ENCODE results near the gene CALR. TPM values are rescaled to one million over a fixed set of nuclear protein-coding genes. Genes with fewer than 3 reads are reported as not detected.

CALR gene
- total and polyA plus RNA-seq, 9 of the 15 experiments (the other 6 are each of a cell fraction or from before 2014, with no cell fraction given), result 126 to 811 (median 642) TPM

DNA sequence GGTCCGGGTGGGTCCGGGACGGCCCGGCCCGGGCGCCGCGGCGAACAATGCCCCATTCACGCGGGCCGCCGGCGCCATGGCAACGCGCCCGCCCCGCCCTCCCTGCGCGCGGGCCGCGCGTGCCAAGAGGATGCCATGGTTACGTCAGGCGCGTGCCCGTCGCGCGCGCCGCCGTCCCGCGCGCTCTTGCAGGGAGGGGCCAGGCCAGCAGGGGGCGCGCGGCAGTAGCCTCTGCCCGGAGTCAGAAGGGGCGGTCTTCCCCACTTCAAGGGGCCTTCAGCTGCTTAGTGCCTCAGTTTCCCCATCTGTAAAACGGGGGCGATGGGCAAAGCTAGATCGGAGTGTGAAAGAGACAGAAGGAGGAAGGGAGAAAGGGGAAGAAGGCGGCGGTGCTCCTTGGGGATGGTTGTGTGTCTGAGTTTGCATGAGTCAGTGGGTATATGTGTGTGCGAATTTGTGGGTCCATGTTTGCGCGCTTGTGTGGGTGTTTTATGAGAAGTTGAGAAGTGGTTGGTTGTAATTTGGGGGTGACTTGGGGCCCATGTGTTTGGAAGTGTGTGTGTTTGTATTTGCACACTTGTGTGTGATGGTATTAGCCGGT is 45.2 kb downstream of the CALR start:
- Histone ChIP-seq H3K27ac (ENCODE audit: extremely low read depth, low read depth, low read length) (no peak overlapping the region), H3K9ac (ENCODE audit: insufficient read depth in 1 of 2, low read depth in 2 of 2, low read length in 2 of 2) (no peak overlapping the region), H3K4me3 (peak overlapping the region; percentile 42), H3K9me3 (replicated peaks; ENCODE audit: control insufficient read depth, insufficient read depth, low read depth, low read length) (no peaks in the 10 kb centered on the region), H3K36me3 (ENCODE audit: control insufficient read depth, insufficient read depth, low read length) (no peaks in the 10 kb centered on the region), H3K4me2 (ENCODE audit: insufficient read depth, low read length) (peak overlapping the region; percentile 57; the same call in 1 of the 2 replicates), H3K4me1 (replicated peaks in 1 of 2; ENCODE audit: control insufficient read depth in 2 of 2, insufficient read depth in 2 of 2, low read length in 2 of 2) (peaks cover 21 to 47% of the 10 kb centered on the region in 2 experiments; a peak in 4 of 5 replicates), H3K79me2 (ENCODE audit: control insufficient read depth, insufficient read depth, low read length) (no peaks in the 10 kb centered on the region), H2AFZ (ENCODE audit: low read depth, low read length) (peak overlapping the region; percentile 73), H3K9me1 (ENCODE audit: control insufficient read depth, insufficient read depth, low read length) (no peaks in the 10 kb centered on the region), H3K27me3 (ENCODE audit: control insufficient read depth in 2 of 2, insufficient read depth in 2 of 2, low read length in 2 of 2) (no peaks in the 10 kb centered on the region), H4K20me1 (replicated peaks; ENCODE audit: control insufficient read depth, insufficient read depth, low read length) (no peaks in the 10 kb centered on the region)
- ATAC-seq, result peak; percentile 68
- ChIA-PET CTCF (ENCODE audit: low intra/inter-chr PET ratio) (interaction anchor here (0.6 to 2.2 kb wide), 7 partner anchors 51 to 980 kb away, joined by 3 to 10 read pairs (median 4); no protein-coding TSS in a partner anchor), POLR2A (interaction anchor here (1.1 kb wide), 1 partner anchor 116 kb away, joined by 4 read pairs; no protein-coding TSS in a partner anchor)
- no TSS peak for BruUV-seq (replicated peaks)
- intact Hi-C loops (cut with micrococcal nuclease), result loop anchor here (1.0 kb wide), 2 partner anchors 51 to 78 kb away; no protein-coding TSS in a partner anchor
- in situ Hi-C loops (cut with MboI), result no loop called here
- WGBS (ENCODE audit: insufficient coverage, low coverage, missing lambda C conversion rate), result 30% methylated on average over 12 of the region's 51 CpGs
- DNase-seq (ENCODE audit: extremely low read depth in 1 of 4, low spot score in 3 of 4), result peak; percentile 79 to 93 (median 88)
- FAIRE-seq, result peak; percentile 15
- TF ChIP-seq NR4A1 (CRISPR knock-in tag; IDR thresholded peaks at IDR 0.05), result no peak
- peak; percentile 64; the same call in 1 of the 2 replicates for TF ChIP-seq NR4A1 (tag; IDR thresholded peaks at IDR 0.05)
- TF ChIP-seq, protein P1, sequence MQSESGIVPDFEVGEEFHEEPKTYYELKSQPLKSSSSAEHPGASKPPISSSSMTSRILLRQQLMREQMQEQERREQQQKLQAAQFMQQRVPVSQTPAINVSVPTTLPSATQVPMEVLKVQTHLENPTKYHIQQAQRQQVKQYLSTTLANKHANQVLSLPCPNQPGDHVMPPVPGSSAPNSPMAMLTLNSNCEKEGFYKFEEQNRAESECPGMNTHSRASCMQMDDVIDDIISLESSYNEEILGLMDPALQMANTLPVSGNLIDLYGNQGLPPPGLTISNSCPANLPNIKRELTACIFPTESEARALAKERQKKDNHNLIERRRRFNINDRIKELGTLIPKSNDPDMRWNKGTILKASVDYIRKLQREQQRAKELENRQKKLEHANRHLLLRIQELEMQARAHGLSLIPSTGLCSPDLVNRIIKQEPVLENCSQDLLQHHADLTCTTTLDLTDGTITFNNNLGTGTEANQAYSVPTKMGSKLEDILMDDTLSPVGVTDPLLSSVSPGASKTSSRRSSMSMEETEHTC (IDR thresholded peaks at IDR 0.05), result no peak
- peak; percentile 51; the same call in 1 of the 2 replicates for TF ChIP-seq FOSL1 (tag; conservative IDR thresholded peaks at IDR 0.05)
- no peak; a peak in 1 of 4 replicates for TF ChIP-seq HDAC1 (IDR thresholded peaks at IDR 0.05)
- no peak for TF ChIP-seq NFYB (IDR thresholded peaks at IDR 0.05; ENCODE audit: extremely low read depth, insufficient read length)
- TF ChIP-seq POLR2B (IDR thresholded peaks at IDR 0.05; ENCODE audit: low read depth, partially characterized antibody), result no peak
- TF ChIP-seq, protein P2, sequence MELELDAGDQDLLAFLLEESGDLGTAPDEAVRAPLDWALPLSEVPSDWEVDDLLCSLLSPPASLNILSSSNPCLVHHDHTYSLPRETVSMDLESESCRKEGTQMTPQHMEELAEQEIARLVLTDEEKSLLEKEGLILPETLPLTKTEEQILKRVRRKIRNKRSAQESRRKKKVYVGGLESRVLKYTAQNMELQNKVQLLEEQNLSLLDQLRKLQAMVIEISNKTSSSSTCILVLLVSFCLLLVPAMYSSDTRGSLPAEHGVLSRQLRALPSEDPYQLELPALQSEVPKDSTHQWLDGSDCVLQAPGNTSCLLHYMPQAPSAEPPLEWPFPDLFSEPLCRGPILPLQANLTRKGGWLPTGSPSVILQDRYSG (tag; conservative IDR thresholded peaks at IDR 0.05; ENCODE audit: low read depth), result 0 out of 2 replicates have a peak, but pooled peaks have one; percentile 32
- peak; percentile 80 for TF ChIP-seq ZNF263 (CRISPR knock-in tag; IDR thresholded peaks at IDR 0.05; ENCODE audit: borderline replicate concordance)
- TF ChIP-seq, protein P3, sequence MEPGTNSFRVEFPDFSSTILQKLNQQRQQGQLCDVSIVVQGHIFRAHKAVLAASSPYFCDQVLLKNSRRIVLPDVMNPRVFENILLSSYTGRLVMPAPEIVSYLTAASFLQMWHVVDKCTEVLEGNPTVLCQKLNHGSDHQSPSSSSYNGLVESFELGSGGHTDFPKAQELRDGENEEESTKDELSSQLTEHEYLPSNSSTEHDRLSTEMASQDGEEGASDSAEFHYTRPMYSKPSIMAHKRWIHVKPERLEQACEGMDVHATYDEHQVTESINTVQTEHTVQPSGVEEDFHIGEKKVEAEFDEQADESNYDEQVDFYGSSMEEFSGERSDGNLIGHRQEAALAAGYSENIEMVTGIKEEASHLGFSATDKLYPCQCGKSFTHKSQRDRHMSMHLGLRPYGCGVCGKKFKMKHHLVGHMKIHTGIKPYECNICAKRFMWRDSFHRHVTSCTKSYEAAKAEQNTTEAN (CRISPR knock-in tag; IDR thresholded peaks at IDR 0.05), result peak; percentile 13; the same call in 1 of the 2 replicates
- TF ChIP-seq, protein P4, sequence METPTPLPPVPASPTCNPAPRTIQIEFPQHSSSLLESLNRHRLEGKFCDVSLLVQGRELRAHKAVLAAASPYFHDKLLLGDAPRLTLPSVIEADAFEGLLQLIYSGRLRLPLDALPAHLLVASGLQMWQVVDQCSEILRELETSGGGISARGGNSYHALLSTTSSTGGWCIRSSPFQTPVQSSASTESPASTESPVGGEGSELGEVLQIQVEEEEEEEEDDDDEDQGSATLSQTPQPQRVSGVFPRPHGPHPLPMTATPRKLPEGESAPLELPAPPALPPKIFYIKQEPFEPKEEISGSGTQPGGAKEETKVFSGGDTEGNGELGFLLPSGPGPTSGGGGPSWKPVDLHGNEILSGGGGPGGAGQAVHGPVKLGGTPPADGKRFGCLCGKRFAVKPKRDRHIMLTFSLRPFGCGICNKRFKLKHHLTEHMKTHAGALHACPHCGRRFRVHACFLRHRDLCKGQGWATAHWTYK (CRISPR knock-in tag; IDR thresholded peaks at IDR 0.05), result peak; percentile 55; the same call in 1 of the 2 replicates
- 0 out of 2 replicates have a peak, but pooled peaks have one; percentile 17 for TF ChIP-seq ZNF311 (CRISPR knock-in tag; IDR thresholded peaks at IDR 0.05)
- TF ChIP-seq FIP1L1 (IDR thresholded peaks at IDR 0.05; ENCODE audit: low read depth, low read length, poor library complexity, severe bottlenecking), result no peak
- TF ChIP-seq MTA1 (IDR thresholded peaks at IDR 0.05; ENCODE audit: borderline replicate concordance), result 0 out of 2 replicates have a peak, but pooled peaks have one; percentile 45
